Neural cell (in vitro differentiated cells): ENCODE results near the gene TAGAP. TPM values are rescaled to one million over a fixed set of nuclear protein-coding genes. Genes with fewer than 3 reads are reported as not detected.
A peak's percentile ranks its signal among the peaks of the same experiment; 100 is the strongest.

Experiments
- H2AFZ ChIP-seq: fragments of 200-600, 300-800 bp; sonication (generic), shearing (Covaris generic); 2 replicates; pipeline ENCODE4 v1.6.0; 2014; ENCODE audit warnings: low read depth, mild to moderate bottlenecking, antibody characterized with exemption, low read length, moderate library complexity
- H3F3A ChIP-seq: fragments of 200-600 bp; shearing (Covaris generic); 2 replicates; pipeline ENCODE4 v1.6.1; 2016; ENCODE audit warnings: mild to moderate bottlenecking, moderate library complexity, mixed read lengths, antibody characterized with exemption, low read length; ENCODE audit not compliant: insufficient read depth, poor library complexity, severe bottlenecking
- H3K27ac ChIP-seq: fragments of 200-600, 300-800 bp; sonication (generic), shearing (Covaris generic); 2 replicates; pipeline ENCODE4 v1.5.1; 2014; ENCODE audit warnings: mild to moderate bottlenecking, low read length, moderate library complexity
- H3K27me3 ChIP-seq: fragments of 300-800, 200-600 bp; sonication (generic), shearing (Covaris generic); 2 replicates; pipeline ENCODE4 v1.6.0; 2014; ENCODE audit warnings: mild to moderate bottlenecking, low read depth, low read length, moderate library complexity; ENCODE audit not compliant: insufficient read depth
- H3K36me3 ChIP-seq: fragments of 300-800, 200-600 bp; sonication (generic), shearing (Covaris generic); 2 replicates; pipeline ENCODE4 v1.5.1; 2014; ENCODE audit warnings: mild to moderate bottlenecking, antibody characterized with exemption, low read length, moderate library complexity; ENCODE audit not compliant: insufficient read depth
- H3K4me2 ChIP-seq: fragments of 300-800, 200-600 bp; sonication (generic), shearing (Covaris generic); 2 replicates; pipeline ENCODE4 v1.6.0; 2014; ENCODE audit warnings: mild to moderate bottlenecking, low read length
- H3K4me3 ChIP-seq: fragments of 300-800, 200-600 bp; sonication (generic), shearing (Covaris generic); 2 replicates; pipeline ENCODE4 v1.5.1; 2014; ENCODE audit warnings: mild to moderate bottlenecking, low read length, moderate library complexity
- H3K79me2 ChIP-seq: fragments of 200-600 bp; shearing (Covaris generic); replicated peaks from 2 replicates; pipeline ENCODE4 v1.6.0; 2014; ENCODE audit warnings: mild to moderate bottlenecking, low read length, moderate library complexity; ENCODE audit not compliant: insufficient read depth
- H3K9ac ChIP-seq: fragments of 300-800, 200-600 bp; sonication (generic), shearing (Covaris generic); 2 replicates; pipeline ENCODE4 v1.6.1; 2016; ENCODE audit warnings: mild to moderate bottlenecking, low read length, mixed read lengths
- H3K9me2 ChIP-seq: fragments of 200-600 bp; shearing (Covaris generic); 2 replicates; pipeline ENCODE4 v1.6.1; 2016; ENCODE audit warnings: mild to moderate bottlenecking, low read length, mixed read lengths; ENCODE audit not compliant: insufficient read depth
- H3K9me3 ChIP-seq: fragments of 200-600, 300-800 bp; sonication (generic), shearing (Covaris generic); 2 replicates; pipeline ENCODE4 v1.6.1; 2016; ENCODE audit warnings: mild to moderate bottlenecking, mixed run types, low read length, moderate library complexity, mixed read lengths
- H4K20me1 ChIP-seq: fragments of 200-600 bp; shearing (Covaris generic); 2 replicates; pipeline ENCODE4 v1.6.1; 2016; ENCODE audit warnings: mild to moderate bottlenecking, mixed run types; ENCODE audit not compliant: insufficient read depth
- CTCF ChIP-seq: fragments of 450-650 bp; IDR thresholded peaks from 2 replicates; pipeline ENCODE4 v1.5.1; 2014; ENCODE audit warnings: antibody characterized with exemption, mild to moderate bottlenecking, moderate library complexity; ENCODE audit not compliant: poor library complexity, severe bottlenecking
- EP300 ChIP-seq: fragments of 450-650 bp; conservative IDR thresholded peaks from 2 replicates; pipeline ENCODE4 v1.6.1; 2014; ENCODE audit warnings: antibody characterized with exemption, mild to moderate bottlenecking, moderate library complexity; ENCODE audit not compliant: poor library complexity, severe bottlenecking
- EZH2 ChIP-seq: fragments of 200-600, 300-800 bp; shearing (Covaris generic), sonication (generic); IDR thresholded peaks from 2 replicates; pipeline ENCODE4 v1.6.1; 2014; ENCODE audit warnings: antibody characterized with exemption, low read length, borderline replicate concordance, mild to moderate bottlenecking; ENCODE audit not compliant: insufficient read depth, poor library complexity, severe bottlenecking
- MXI1 ChIP-seq: fragments of 450-650 bp; conservative IDR thresholded peaks from 2 replicates; pipeline ENCODE4 v1.6.1; 2014; ENCODE audit warnings: antibody characterized with exemption, mild to moderate bottlenecking; ENCODE audit not compliant: poor library complexity, severe bottlenecking
- POLR2AphosphoS5 ChIP-seq: IDR thresholded peaks from 2 replicates; pipeline ENCODE4 v1.6.1; 2012
- RAD21 ChIP-seq: fragments of 450-650 bp; conservative IDR thresholded peaks from 2 replicates; pipeline ENCODE4 v1.6.1; 2014; ENCODE audit warnings: antibody characterized with exemption, mild to moderate bottlenecking, moderate library complexity
- REST ChIP-seq: IDR thresholded peaks from 2 replicates; pipeline ENCODE4 v1.6.1; 2012; ENCODE audit warnings: borderline replicate concordance
- SMC3 ChIP-seq: fragments of 450-650 bp; conservative IDR thresholded peaks from 2 replicates; pipeline ENCODE4 v1.6.1; 2014; ENCODE audit warnings: antibody characterized with exemption, mild to moderate bottlenecking, moderate library complexity; ENCODE audit not compliant: poor library complexity
- TAF1 ChIP-seq: IDR thresholded peaks from 2 replicates; pipeline ENCODE4 v1.6.1; 2012; ENCODE audit warnings: low read depth
- polyA plus RNA-seq: library from polyadenylated mRNA; depleted of rRNA; stranded (reverse); fragments of >200 nt; gene quantifications from 2 replicates; pipeline ENCODE4 v1.2.3, GENCODE V29; 2014

Gene TAGAP
- polyA plus RNA-seq, 1 donor from 2014 or later, result not detected

GRCh38 chr6:159042003-159042825 is 2.6 kb downstream of the TAGAP start:
- H3K9ac ChIP-seq, result no peak overlapping the region
- no peaks in the 10 kb centered on the region for H3F3A ChIP-seq
- H3K27me3 ChIP-seq, result no peaks in the 10 kb centered on the region
- H3K9me2 ChIP-seq, result no peaks in the 10 kb centered on the region
- no peak overlapping the region for H3K4me3 ChIP-seq
- no peaks in the 10 kb centered on the region for H4K20me1 ChIP-seq
- H3K27ac ChIP-seq, result no peak overlapping the region
- no peaks in the 10 kb centered on the region for H3K9me3 ChIP-seq
- no peaks in the 10 kb centered on the region for H3K36me3 ChIP-seq
- no peaks in the 10 kb centered on the region for H3K79me2 ChIP-seq
- TF ChIP-seq SMC3, result peak; percentile 81
- TF ChIP-seq MXI1, result no peak
- peak; percentile 83 for TF ChIP-seq CTCF
- peak; percentile 72 for TF ChIP-seq RAD21
- no peak overlapping the region for H2AFZ ChIP-seq
- H3K4me2 ChIP-seq, result no peak overlapping the region

GRCh38 chr6:159041181-159041580 is 3.6 kb downstream of the TAGAP start:
- H3K27ac ChIP-seq, result no peak overlapping the region
- no peaks in the 10 kb centered on the region for H3F3A ChIP-seq
- H3K9ac ChIP-seq, result no peak overlapping the region
- H3K79me2 ChIP-seq, result no peaks in the 10 kb centered on the region
- H3K9me3 ChIP-seq, result no peaks in the 10 kb centered on the region
- no peak overlapping the region for H2AFZ ChIP-seq
- no peaks in the 10 kb centered on the region for H4K20me1 ChIP-seq
- H3K4me2 ChIP-seq, result no peak overlapping the region
- no peaks in the 10 kb centered on the region for H3K27me3 ChIP-seq
- H3K4me3 ChIP-seq, result no peak overlapping the region
- H3K9me2 ChIP-seq, result no peaks in the 10 kb centered on the region
- no peaks in the 10 kb centered on the region for H3K36me3 ChIP-seq
- TF ChIP-seq REST (no peak), MXI1 (no peak), CTCF (no peak), POLR2AphosphoS5 (no peak), SMC3 (no peak), RAD21 (no peak), TAF1 (no peak), EZH2 (no peak), EP300 (no peak)
